Effector memory CD4-positive, alpha-beta T cell (primary cell): Measurements from ENCODE around the gene HDAC10.

Source experiments
- DNase-seq, 3 donors: peaks; one replicate each; pipeline ENCODE4 v3.0.0-alpha.2; 2020
- H3K27ac ChIP-seq: 2 replicates; pipeline ENCODE4 v1.7.0; 2013; ENCODE audit warnings: mild to moderate bottlenecking, low read length, moderate library complexity; ENCODE audit not compliant: insufficient read depth, poor library complexity, severe bottlenecking
- H3K27me3 ChIP-seq: replicated peaks from 2 replicates; pipeline ENCODE4 v1.7.0; 2013; ENCODE audit warnings: mild to moderate bottlenecking, low read length; ENCODE audit not compliant: insufficient read depth, control insufficient read depth, poor library complexity, severe bottlenecking
- H3K36me3 ChIP-seq: 2 replicates; pipeline ENCODE4 v1.7.0; 2013; ENCODE audit warnings: mild to moderate bottlenecking, low read length, moderate library complexity; ENCODE audit not compliant: control insufficient read depth, insufficient read depth
- H3K4me1 ChIP-seq: 2 replicates; pipeline ENCODE4 v1.7.0; 2013; ENCODE audit warnings: low read length, mild to moderate bottlenecking; ENCODE audit not compliant: control insufficient read depth, insufficient read depth, poor library complexity, severe bottlenecking
- H3K4me3 ChIP-seq: 2 replicates; pipeline ENCODE4 v1.7.0; 2013; ENCODE audit warnings: low read length, low read depth, mild to moderate bottlenecking; ENCODE audit not compliant: insufficient read depth, poor library complexity, severe bottlenecking
- H3K9me3 ChIP-seq: 2 replicates; pipeline ENCODE4 v1.7.0; 2013; ENCODE audit warnings: mild to moderate bottlenecking, low read length, moderate library complexity; ENCODE audit not compliant: control insufficient read depth

The HDAC10 gene

DNA sequence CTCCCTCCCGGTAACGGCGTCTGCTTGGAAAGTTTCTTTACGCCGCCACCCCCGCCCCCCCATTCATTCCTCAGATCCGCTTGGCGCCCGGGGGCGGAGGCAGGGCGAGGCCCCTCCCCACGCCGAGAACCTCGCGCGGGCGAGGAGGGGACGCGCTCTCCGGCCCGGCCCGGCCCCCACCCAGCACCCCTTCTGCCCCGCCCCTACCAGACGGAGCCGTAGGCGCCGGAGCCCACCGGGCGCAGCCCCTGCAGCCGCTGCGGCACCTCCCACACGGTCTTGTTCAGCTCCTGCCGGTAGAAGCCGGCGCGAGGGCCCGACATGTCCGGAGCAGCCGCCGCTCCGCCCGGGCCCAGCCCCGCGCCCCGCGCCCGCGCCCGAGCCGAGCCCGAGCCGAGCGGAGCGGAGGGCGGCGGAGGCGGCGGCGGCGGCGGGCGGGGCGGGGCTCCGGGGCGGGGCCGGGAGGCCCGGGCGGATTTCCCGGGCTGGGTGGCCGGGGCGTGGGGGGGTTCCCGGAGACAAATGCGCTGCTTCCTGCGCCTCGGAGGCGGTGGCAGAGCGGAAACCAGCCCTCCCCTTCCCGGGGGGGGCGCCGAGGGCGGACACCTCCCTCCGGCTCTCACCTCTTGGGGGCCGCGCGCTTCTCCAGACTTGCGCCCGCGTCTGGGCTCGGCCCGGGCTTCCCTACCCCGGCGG lies 19.1 kb upstream of the HDAC10 start, which contains the start of gene MAPK11:
TSS of gene MAPK11 (minus strand) at position 411 of the 696 bp plus-strand sequence. CDS start at position 323, 88 bp downstream.
- peak; percentile 60 to 68 (median 62) for DNase-seq
- H3K27ac ChIP-seq: peak within 1 kb of the TSS; percentile 27

DNA sequence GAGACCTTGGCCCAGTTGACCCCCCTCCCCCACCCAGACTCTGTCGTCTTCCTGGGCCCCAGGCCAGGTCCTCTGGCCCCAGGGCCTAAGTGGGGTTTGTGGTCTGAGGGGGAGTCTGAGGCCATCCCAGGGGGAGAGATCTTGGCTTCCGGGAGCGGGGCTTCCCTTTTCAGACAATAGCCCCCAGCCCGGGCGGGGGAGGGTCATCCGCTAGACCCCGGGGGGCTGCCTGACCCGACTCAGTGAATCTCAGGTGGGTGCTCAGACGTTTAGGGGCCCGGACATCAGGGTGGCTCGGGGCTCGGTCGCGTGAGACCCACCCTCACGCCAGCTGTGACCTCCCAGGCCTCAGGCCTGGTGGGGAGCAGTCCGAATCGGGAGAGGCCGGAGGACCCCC lies 18.5 kb upstream of the HDAC10 start:
- no peak for DNase-seq
- Histone ChIP-seq H3K27ac (no peak overlapping the region), H3K9me3 (no peaks in the 10 kb centered on the region), H3K27me3 (no peaks in the 10 kb centered on the region), H3K4me3 (peak overlapping the region; percentile 45), H3K36me3 (no peaks in the 10 kb centered on the region), H3K4me1 (peaks cover 37% of the 10 kb centered on the region)

More for the DNA sequence above, 19.1 kb upstream of the HDAC10 start, which contains the start of gene MAPK11:
- H3K36me3 ChIP-seq: no peaks in the 10 kb centered on the region
- H3K27me3 ChIP-seq: no peaks in the 10 kb centered on the region
- H3K4me3 ChIP-seq: peak within 1 kb of the TSS; percentile 64
- H3K9me3 ChIP-seq: no peaks in the 10 kb centered on the region
- peaks cover 37% of the 10 kb centered on the region for H3K4me1 ChIP-seq

DNA sequence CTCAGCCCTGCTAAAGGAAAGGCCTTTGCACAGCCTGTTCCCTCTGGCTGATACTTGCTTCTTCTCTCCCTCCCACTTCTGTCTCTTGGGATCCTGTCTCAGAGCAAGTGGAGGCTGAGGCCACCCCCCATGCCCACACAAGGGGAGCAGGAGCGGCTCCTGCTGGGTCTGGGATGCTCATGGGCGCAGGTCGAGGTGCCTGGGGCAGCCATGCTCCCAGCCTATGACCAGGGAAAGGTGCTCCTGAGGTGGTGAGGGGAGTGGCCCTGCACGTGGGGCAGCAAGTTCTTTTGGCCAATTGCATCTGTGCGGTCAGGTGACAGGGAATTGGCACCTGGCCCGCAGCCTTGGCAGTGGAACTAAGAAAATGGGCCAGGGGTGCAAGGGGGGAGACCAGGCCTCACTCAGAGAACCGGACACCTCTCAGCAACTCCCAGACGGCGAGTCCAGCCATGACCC lies 17.6 kb upstream of the HDAC10 start:
- no peak overlapping the region for H3K27ac ChIP-seq
- H3K36me3 ChIP-seq: no peaks in the 10 kb centered on the region
- H3K4me1 ChIP-seq: peaks cover 35% of the 10 kb centered on the region
- H3K4me3 ChIP-seq: no peak overlapping the region
- no peaks in the 10 kb centered on the region for H3K27me3 ChIP-seq
- no peak for DNase-seq
- H3K9me3 ChIP-seq: no peaks in the 10 kb centered on the region

DNA sequence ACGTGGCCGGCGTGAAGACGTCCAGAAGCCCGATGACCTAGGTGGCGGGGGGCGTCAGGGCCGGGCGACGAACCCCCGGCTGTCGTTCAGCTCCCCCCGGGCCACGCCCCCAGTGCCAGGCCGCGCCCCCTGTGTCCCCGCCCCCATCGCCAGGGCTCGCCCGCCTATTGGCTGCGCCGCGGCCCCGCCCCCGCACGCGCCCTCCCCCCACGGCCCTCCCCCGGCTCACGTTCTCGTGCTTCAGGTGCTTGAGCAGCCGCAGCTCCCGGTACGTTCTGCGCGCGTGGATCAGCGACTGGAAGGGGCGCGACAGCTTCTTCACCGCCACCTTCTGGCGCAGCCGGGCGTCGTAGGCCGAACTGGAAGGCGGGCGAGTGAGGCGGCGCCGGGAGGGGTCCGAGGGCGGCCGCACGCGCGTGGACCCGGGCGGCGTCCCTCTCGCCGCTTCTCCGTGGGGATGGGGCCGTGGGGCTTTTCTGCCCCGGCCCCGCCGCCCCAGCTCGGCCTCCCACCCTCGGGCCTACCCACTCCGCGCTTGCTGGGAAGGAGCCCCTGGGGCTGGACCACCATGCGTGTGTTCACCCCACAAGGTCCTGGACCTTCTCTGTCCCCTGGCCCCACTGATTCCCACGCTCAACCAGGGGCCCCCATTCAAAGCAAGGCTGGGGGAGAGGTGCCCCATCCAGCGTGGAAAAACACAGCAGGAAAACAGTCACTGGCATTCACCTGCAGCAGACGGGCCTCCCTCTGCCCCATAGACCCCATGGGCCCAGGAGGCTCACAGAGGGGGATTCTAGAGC lies 16.7 kb upstream of the HDAC10 start:
- Histone ChIP-seq H3K27me3 (peaks cover 9% of the 10 kb centered on the region), H3K27ac (no peak overlapping the region), H3K4me1 (peaks cover 35% of the 10 kb centered on the region), H3K36me3 (no peaks in the 10 kb centered on the region), H3K4me3 (no peak overlapping the region), H3K9me3 (no peaks in the 10 kb centered on the region)
- DNase-seq: peak; percentile 19 to 51 (median 42)

DNA sequence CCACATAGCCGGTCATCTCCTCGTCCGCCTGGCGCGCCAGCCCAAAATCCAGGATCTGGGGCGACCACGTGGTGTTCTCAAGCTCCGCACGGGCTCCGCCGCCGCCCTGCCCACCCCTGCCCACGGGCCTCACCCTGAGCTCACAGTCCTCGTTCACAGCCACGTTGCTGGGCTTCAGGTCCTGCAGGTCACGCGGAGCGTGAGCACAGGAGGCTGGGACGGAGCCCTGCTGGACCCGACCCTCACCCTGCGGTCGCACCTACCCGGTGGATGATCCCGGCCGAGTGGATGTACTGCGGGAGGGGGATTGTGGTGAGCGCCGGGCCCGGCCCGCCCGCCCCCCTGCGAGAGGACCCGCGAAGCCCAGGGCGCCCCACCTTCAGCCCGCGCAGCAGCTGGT lies 15.9 kb upstream of the HDAC10 start:
- Histone ChIP-seq H3K4me1 (peaks cover 33% of the 10 kb centered on the region), H3K4me3 (no peak overlapping the region), H3K27me3 (peaks cover 17% of the 10 kb centered on the region), H3K36me3 (no peaks in the 10 kb centered on the region), H3K27ac (no peak overlapping the region), H3K9me3 (no peaks in the 10 kb centered on the region)
- no peak for DNase-seq

DNA sequence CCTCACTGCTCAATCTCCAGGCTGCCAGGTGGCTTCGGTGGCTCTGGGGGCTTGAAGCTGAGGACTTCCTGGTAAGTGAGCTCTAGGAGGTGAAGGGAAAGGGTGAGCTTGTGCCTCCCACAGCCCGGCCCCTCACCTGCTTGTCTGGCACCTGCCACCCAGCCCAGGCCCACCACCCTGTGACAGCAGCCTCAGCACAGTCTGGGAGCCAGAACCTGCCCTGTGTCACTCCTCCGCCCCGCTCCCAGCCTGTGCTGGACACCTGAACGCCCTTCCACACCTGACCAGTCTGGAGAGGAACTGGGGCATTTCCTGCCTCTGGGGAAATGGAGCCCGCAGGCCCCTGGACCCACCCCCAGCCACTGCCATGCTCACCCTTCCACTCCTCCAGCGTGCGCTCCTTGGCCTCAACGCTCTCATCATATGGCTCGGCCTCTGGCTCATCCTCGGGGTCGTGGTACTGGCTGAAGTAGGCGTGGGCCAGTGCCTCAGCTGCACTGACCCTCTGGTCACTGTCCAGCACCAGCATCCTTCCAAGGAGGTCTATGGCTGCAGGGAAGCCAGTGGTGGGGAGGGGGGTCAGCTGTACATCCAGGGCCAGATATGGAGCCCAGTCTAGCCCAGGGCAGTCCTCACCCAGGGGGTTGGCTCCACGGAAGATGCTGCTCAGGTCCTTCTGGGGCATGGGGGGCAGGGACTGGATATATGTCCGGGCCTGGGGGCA lies 14.0 kb upstream of the HDAC10 start:
- Histone ChIP-seq H3K36me3 (no peaks in the 10 kb centered on the region), H3K4me3 (no peak overlapping the region), H3K27ac (no peak overlapping the region), H3K4me1 (peaks cover 16% of the 10 kb centered on the region), H3K27me3 (peaks cover 17% of the 10 kb centered on the region), H3K9me3 (no peaks in the 10 kb centered on the region)
- DNase-seq: no peak

DNA sequence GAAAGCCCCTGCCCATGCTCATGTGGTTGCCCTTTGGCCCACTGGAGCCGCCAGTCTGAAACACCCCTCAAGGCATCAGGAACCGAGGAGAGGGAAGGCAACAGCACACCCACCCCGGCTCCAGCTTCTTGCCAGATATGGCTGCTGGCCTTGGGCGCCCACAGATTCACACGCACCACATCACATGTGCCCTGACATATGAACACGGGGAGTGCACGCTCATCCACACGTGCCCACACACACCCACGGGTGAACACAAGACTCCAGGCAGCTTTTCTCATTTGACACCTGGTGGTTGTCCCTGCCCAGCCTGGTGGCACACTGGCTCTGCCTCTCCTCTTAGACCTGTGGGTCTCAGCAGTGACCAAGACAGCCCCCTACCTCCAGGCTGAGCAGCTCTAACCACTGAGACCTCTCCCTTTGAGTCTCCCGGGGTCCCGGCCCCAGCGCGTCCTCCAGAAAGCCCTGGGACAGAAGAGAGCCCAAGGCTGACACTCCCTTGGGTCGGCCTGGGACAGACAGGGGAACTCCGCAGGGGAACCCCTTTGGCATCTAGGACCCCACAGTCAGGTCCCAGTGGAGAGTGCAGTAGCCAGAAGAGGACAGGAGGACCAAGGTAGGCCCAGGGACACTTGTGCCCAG lies 13.2 kb upstream of the HDAC10 start:
- H3K9me3 ChIP-seq: no peaks in the 10 kb centered on the region
- H3K27me3 ChIP-seq: peaks cover 17% of the 10 kb centered on the region
- H3K27ac ChIP-seq: no peak overlapping the region
- no peaks in the 10 kb centered on the region for H3K36me3 ChIP-seq
- no peak overlapping the region for H3K4me3 ChIP-seq
- H3K4me1 ChIP-seq: peaks cover 10% of the 10 kb centered on the region
- no peak for DNase-seq

DNA sequence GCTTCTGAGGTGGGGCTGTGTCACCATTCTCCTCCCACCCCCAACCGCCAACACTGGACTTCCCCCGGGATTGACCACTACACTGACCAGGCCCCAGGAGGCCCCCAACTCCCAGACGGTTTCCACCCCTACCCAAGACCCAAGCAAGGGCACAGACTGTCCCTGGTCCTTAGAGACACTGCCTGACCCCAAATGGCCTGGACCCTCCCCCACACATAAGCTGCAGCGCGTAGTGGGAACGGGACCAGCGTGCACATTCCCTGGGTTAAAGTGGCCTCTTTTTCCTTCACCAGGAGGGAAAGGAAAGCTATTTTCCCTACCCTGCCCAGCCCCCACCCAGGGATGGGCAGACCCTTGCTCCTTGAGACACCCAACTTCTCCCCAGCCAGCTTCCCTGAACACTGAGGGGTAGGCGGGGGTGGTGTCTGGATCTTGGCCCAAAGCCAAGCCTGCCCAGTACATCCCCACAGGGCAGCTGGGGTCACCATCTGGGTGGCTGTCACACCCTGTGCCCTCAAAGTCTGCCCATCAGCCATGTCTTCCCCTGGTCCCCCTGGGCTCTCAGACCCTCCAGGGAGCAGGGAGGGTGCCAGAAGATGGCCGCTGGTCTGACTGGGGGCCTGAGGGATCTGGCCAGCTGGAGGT lies 12.0 kb upstream of the HDAC10 start:
- no peak overlapping the region for H3K4me3 ChIP-seq
- no peaks in the 10 kb centered on the region for H3K9me3 ChIP-seq
- H3K27me3 ChIP-seq: peaks cover 17% of the 10 kb centered on the region
- no peak for DNase-seq
- H3K36me3 ChIP-seq: no peaks in the 10 kb centered on the region
- no peak overlapping the region for H3K27ac ChIP-seq
- H3K4me1 ChIP-seq: peaks cover 5% of the 10 kb centered on the region

DNA sequence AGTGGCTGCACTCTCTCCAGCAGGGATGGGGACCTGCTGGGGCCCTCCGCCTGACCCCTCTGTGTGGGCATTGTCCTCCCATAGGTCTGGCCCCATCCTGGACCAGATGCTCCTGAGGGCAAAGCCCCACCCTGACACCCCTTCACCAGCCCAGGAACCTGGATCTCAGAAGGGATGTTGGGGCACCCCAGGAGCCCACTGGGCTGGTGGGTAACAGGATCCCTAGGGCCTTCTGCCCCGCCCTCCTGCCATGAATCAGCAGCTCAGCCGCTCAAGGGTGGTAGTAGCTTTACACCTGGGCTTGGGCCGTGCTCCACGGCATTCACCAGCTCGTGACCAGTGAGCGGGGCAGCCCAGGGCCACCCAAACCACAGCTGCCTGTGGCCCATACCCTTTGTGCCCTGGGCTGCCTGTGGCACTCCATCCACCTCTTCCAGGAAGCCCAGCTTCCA lies 11.4 kb upstream of the HDAC10 start:
- peaks cover 17% of the 10 kb centered on the region for H3K27me3 ChIP-seq
- H3K4me3 ChIP-seq: no peak overlapping the region
- H3K4me1 ChIP-seq: no peaks in the 10 kb centered on the region
- no peak overlapping the region for H3K27ac ChIP-seq
- no peak for DNase-seq
- no peaks in the 10 kb centered on the region for H3K9me3 ChIP-seq
- no peaks in the 10 kb centered on the region for H3K36me3 ChIP-seq
